NCI-H2107 treated with DMSO at 0.1 percent for 48 hours (cell line): Measurements from ENCODE around the gene SSBP3.
"Not testable (repeated sequence)": the region's sequence is repeated elsewhere in the genome, so short reads cannot be mapped to it uniquely, and the experiment has no call there.

Experiments
- DNase-seq: peaks from one replicate; lab custom pipeline; 2025; ENCODE audit not compliant: unreplicated experiment; lab: John Stamatoyannopoulos, UW

Gene SSBP3

DNA sequence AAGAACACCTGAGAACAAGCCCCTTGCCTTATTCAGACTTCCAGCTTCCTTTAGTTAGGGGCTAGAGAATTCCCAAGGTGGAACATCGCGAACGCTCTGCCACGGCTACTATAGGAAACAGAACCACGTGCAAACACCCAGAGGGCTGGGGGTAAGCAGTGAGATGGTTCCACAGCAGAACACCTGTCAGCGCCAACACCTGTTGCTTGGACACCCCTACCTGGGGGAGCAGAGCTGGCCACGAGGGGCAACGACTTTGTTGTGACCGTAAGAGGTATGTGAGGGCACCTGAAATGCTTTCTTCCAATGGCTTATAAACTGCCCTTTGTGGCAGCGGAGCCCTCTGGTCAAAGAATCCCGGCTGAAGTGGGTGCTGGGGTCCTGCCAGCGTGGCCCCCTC, 155.5 kb downstream of the SSBP3 start:
- no peak for DNase-seq

GRCh38 chr1:54249819-54250435, 156.3 kb downstream of the SSBP3 start:
- DNase-seq, result no peak

GRCh38 chr1:54248966-54249365, 157.2 kb downstream of the SSBP3 start:
- no peak for DNase-seq

- DNase-seq, result no peak
Measured at GRCh38 chr1:54247863-54248515, 158.2 kb downstream of the SSBP3 start.

DNA sequence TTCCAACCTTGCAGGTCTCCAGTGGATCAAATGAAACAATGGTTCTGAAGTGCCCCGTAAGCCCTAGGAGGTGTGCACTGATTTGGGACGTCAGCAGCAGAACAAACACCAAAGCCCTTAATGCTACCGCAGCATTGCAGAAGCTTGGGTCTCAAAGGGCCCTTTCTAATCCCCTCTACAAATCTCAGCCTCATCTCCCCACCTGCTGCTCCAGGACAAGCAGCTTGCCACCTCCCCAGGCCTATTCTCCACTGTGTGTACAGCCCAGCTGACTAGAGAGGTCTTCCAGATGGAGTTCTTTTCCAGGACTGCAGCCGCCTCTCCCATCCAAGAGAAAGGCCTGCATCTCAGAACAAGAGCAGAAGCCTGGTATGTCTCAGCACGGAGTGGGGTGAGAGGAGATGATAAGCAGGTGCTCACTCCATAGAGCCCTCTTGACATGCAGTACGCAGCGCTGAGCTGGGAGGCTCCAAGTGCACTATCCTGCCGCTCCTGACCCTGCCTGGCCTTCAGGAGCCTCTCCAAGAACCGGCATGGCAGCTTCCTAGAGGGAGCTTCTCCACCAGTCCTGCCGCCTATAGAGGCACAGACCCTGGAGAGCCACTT, 160.0 kb downstream of the SSBP3 start:
- no peak for DNase-seq

DNA sequence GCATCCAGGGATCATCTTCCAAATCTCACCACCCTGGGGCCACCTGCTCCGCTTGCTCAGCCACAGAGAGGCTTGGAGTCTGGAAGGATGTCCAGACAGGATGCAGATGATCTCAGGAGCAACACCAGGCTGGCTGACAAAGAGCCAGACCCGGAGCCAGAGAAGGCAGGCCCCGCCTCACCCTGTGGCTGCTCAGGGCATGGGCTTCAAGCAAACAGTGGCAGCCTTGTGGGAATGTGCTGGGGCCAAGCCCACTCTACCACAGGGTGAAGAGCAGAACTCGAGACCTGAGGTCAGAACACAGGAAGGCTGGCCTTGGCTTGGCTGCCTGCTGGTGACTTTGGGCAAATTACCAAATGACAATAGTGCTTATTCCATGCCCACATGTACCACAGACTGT, 160.7 kb downstream of the SSBP3 start:
- DNase-seq, result no peak

GRCh38 chr1:54244655-54245054, 161.5 kb downstream of the SSBP3 start:
- no peak for DNase-seq

GRCh38 chr1:54243022-54243421, 163.2 kb downstream of the SSBP3 start:
- DNase-seq, result no peak

GRCh38 chr1:54241364-54241763, 164.8 kb downstream of the SSBP3 start:
- DNase-seq, result no peak

GRCh38 chr1:54240741-54241335, 165.4 kb downstream of the SSBP3 start:
- DNase-seq, result no peak

DNA sequence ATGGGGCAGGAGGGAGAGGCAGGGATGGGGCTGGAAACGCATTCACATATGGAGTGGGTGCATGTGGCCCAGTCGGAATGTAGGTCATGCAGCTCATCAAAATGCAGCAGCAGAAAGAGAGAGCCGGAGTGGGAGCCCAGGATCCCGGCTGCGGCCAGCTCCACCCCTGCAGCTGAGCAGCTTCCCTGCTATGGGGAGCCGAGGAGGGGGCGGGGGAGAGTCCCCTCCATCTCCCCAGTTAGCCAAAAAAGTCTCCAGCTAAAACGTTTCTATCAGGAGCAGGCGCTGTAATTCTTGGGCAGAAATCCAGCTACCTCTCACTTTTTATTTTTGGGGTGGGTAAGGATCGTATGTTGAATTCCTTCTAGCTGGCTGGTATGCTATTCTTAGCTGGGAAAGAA, 166.6 kb downstream of the SSBP3 start:
- no peak for DNase-seq

- DNase-seq, result no peak
Measured at GRCh38 chr1:54239035-54239383, 167.2 kb downstream of the SSBP3 start.

GRCh38 chr1:54238353-54239034, 167.7 kb downstream of the SSBP3 start:
- DNase-seq, result no peak

GRCh38 chr1:54237586-54237985, 168.6 kb downstream of the SSBP3 start:
- DNase-seq, result no peak

DNA sequence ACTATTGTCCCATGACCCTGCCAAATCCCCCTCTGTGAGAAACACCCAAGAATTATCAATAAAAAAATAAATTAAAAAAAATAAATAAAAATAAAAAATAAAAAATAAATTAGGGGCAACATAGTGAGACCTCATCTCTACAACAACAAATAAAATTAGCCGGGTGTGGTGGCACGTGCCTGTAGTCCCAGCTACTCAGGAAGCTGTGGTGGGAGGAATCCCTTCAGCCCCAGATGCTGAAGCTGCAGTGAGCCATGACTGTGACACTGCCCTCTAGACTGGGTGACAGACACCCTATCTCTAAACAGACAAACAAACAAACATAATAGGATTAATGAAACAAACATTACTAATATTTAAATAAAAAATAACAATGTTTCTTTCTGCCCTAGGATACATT, 171.9 kb downstream of the SSBP3 start:
- DNase-seq, result no peak

GRCh38 chr1:54233196-54233595, 173.0 kb downstream of the SSBP3 start:
- not testable (repeated sequence) for DNase-seq

DNA sequence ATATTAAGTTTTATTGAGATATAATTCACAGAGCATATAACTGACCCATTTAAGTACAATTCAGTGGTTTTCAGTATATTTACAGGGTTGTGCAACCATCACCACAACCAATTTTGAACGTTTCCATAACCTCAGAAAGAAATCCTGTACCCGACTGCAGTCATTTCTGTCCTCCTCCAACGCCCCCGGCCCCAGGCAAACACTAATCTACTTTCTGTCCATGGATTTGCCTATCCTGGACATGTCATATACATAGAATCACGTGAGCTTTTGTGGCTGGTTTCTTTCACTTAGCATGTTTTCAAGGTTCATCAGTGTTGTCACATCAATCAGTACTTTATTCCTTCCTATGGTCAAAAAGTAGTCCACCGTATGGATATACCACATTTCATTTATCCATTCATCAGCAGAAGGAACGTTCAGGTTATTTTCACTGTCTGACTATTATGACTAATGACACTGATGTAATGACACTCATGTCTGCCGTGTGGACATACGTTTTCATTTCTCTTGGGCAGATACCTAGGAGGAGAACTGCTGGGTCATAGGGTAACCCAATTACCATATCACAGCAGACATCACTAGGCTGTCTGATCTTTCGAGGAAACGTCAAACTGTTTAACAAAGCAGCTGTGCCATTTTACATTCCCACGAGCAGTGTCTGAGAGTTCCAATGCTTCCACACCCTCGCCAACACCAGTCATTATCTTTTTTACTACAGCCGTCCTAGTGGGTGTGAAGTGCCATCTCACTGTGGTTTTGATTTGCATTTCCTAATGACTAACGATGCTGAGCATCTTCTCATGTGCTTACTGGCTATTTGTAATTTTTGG, 175.5 kb downstream of the SSBP3 start:
- no peak for DNase-seq

DNA sequence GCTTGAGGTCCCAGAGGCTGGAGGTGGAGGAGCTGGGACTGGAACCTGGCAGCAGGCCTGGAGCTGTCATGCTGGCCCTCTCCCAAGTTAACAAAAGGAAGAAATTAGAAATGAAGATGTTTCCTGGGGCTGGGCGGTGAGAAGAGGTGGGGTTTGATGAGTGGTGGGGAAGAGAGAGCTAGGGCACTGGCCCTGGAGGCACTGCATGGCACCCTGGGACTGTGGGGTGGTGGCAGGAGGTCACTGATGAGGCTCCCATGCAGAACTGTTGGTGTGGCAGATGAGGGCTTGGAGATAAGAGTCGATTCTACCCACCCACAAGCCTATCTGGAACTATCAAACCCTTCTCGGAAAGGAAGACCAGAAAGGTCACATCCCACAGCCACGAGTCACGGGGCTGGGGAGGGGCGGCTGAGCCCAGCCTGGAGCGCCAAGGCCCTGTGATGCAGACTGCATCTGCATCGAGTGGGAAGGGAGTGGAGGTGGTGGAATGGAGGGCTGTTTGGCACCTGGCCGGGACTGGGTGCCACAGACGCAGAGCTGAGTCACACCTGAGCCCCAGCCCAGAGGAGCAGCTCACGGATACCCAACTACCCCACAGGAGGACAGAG, 176.8 kb downstream of the SSBP3 start:
- no peak for DNase-seq

DNA sequence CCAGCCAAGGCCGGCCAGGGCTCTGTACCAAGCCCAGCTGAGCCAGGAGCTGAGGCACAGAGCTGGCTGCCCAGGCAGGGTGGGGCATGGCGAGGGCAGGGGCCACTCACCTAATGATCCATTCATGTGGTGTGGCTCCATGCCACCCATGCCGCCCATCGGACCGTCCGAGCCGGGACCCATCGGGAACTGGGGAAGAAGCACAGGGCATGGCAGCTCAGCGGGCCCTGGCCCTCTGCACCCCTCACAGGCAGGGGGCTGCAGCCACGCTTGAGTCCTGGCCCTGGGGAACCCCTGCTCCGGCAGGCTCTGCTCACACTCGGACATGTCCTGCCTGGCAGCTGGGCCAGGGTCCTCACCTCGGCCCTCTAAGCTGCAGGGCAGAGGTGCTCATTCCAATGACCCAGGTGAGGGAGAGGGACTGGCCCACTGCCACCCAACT, 177.5 kb downstream of the SSBP3 start:
- no peak for DNase-seq

DNA sequence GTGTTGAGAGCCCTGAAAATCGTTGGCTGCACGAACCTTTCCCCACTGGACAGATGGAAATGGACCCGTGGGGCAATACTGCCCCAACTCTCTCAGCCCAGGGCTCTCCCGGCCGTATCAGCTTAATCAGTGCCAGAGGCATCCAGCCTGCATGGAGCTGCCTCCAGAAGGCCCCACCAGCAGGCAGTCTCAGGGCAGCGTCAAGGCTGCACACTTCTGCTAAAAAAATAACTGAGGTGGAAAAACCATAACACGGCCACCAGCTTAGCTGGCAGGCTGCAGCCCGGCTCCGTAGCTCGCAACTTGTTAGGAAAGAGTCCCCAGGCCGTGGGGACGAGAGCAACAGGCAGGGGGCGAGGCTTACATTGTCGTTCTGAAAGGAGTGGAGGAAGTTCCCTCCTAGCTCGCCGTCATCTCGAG, 178.3 kb downstream of the SSBP3 start:
- no peak for DNase-seq
